Astrocyte (in vitro differentiated cells and primary cell): Measurements from ENCODE around the gene EXOSC2. TPM values are rescaled to one million over a fixed set of nuclear protein-coding genes. Genes with fewer than 3 reads are reported as not detected.

Experiments used
- DNase-seq: peaks from one replicate; pipeline ENCODE4 v3.0.0-alpha.2; 2010; ENCODE audit warnings: low read depth
- FAIRE-seq: peaks from 2 replicates; lab custom pipeline; 2011; peaks lifted over from hg19 to GRCh38; lab: Jason Lieb, UNC
- H2AFZ ChIP-seq: 2 replicates; pipeline ENCODE4 v1.6.0; 2012; ENCODE audit warnings: low read depth, low read length, inconsistent platforms
- H3K27ac ChIP-seq: 2 replicates; pipeline ENCODE4 v1.5.1; 2011; ENCODE audit warnings: low read depth, low read length, inconsistent platforms
- H3K27me3 ChIP-seq: 2 replicates; pipeline ENCODE4 v1.6.0; 2011; ENCODE audit warnings: low read length, inconsistent platforms; ENCODE audit not compliant: insufficient read depth
- H3K36me3 ChIP-seq: 2 replicates; pipeline ENCODE4 v1.5.1; 2011; ENCODE audit warnings: low read length, inconsistent platforms; ENCODE audit not compliant: insufficient read depth
- H3K4me1 ChIP-seq: 2 replicates; pipeline ENCODE4 v1.5.1; 2011; ENCODE audit warnings: low read length, inconsistent platforms; ENCODE audit not compliant: insufficient read depth
- H3K4me2 ChIP-seq: 2 replicates; pipeline ENCODE4 v1.6.0; 2012; ENCODE audit warnings: low read length, inconsistent platforms
- H3K4me3 ChIP-seq: 2 replicates; pipeline ENCODE4 v1.5.1; 2011; ENCODE audit warnings: low read depth, mild to moderate bottlenecking, low read length, inconsistent platforms; ENCODE audit not compliant: insufficient read depth
- H3K79me2 ChIP-seq: 2 replicates; pipeline ENCODE4 v1.6.0; 2012; ENCODE audit warnings: mild to moderate bottlenecking, low read length, inconsistent platforms; ENCODE audit not compliant: insufficient read depth
- H3K9ac ChIP-seq: 2 replicates; pipeline ENCODE4 v1.6.0; 2012; ENCODE audit warnings: mild to moderate bottlenecking, low read length, inconsistent platforms
- H3K9me3 ChIP-seq: 2 replicates; pipeline ENCODE4 v1.5.1; 2012; ENCODE audit warnings: low read depth, mild to moderate bottlenecking, low read length, inconsistent platforms; ENCODE audit not compliant: insufficient read depth
- H4K20me1 ChIP-seq: 2 replicates; pipeline ENCODE4 v1.6.0; 2012; ENCODE audit warnings: low read length, inconsistent platforms; ENCODE audit not compliant: insufficient read depth
- H3K27ac Mint-ChIP-seq: one replicate; pipeline ENCODE4 v1.8.0; 2021; ENCODE audit warnings: mild to moderate bottlenecking, mixed read lengths; ENCODE audit not compliant: unreplicated experiment
- H3K27me3 Mint-ChIP-seq: one replicate; pipeline ENCODE4 v1.8.0; 2021; ENCODE audit warnings: low read depth, mixed read lengths; ENCODE audit not compliant: unreplicated experiment
- H3K36me3 Mint-ChIP-seq: one replicate; pipeline ENCODE4 v1.8.0; 2021; ENCODE audit warnings: low read depth, mixed read lengths; ENCODE audit not compliant: unreplicated experiment
- H3K4me1 Mint-ChIP-seq: one replicate; pipeline ENCODE4 v1.8.0; 2021; ENCODE audit warnings: low read depth, mixed read lengths; ENCODE audit not compliant: unreplicated experiment
- H3K4me3 Mint-ChIP-seq: one replicate; pipeline ENCODE4 v1.8.0; 2021; ENCODE audit warnings: mild to moderate bottlenecking, moderate library complexity, mixed read lengths; ENCODE audit not compliant: unreplicated experiment
- H3K9me3 Mint-ChIP-seq: one replicate; pipeline ENCODE4 v1.8.0; 2021; ENCODE audit warnings: mild to moderate bottlenecking, mixed read lengths; ENCODE audit not compliant: unreplicated experiment
- EZH2 ChIP-seq: IDR thresholded peaks from 2 replicates; pipeline ENCODE4 v1.6.1; 2012; ENCODE audit warnings: mild to moderate bottlenecking, low read length, inconsistent platforms; ENCODE audit not compliant: insufficient read depth
- total RNA-seq: library from RNA; stranded (reverse); gene quantifications from 2 replicates; pipeline ENCODE4 v1.2.1, GENCODE V29; 2021
- TF ChIP-seq, protein P1 (sequence below): IDR thresholded peaks from 2 replicates; pipeline ENCODE4 v1.5.1; 2011; ENCODE audit warnings: low read depth, mild to moderate bottlenecking, inconsistent platforms, low read length, moderate library complexity; ENCODE audit not compliant: insufficient read depth

Gene EXOSC2
- total RNA-seq, 1 donor from 2014 or later, result 28.1 TPM

DNA sequence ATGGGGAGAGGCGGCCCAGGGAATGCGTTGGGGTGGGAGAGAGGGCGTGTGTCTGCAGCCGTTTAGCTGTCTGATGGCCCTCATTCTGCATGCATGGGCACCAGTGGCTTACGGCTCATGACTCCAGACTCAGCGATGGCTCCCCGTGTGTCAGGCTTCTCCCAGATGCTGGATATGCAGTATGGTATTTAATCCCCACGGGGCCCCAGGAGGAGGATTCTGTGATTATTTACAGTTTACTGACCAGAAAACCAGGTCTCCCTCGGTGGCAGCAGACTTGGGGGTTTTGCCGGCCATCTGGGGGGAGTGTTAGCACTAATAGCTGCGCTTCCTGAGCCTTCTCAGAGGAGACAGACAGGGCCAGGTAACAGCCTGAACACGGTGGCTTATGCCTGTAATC lies 24.9 kb upstream of the EXOSC2 start:
- no peaks in the 10 kb centered on the region for H3K4me1 ChIP-seq
- Mint-ChIP-seq H3K36me3 (peaks cover 2% of the 10 kb centered on the region), H3K27me3 (peaks cover 46% of the 10 kb centered on the region), H3K4me3 (no peak overlapping the region), H3K4me1 (no peaks in the 10 kb centered on the region), H3K27ac (no peak overlapping the region), H3K9me3 (peaks cover 3% of the 10 kb centered on the region)
- H3K9me3 ChIP-seq, result no peaks in the 10 kb centered on the region
- TF ChIP-seq, protein P1, sequence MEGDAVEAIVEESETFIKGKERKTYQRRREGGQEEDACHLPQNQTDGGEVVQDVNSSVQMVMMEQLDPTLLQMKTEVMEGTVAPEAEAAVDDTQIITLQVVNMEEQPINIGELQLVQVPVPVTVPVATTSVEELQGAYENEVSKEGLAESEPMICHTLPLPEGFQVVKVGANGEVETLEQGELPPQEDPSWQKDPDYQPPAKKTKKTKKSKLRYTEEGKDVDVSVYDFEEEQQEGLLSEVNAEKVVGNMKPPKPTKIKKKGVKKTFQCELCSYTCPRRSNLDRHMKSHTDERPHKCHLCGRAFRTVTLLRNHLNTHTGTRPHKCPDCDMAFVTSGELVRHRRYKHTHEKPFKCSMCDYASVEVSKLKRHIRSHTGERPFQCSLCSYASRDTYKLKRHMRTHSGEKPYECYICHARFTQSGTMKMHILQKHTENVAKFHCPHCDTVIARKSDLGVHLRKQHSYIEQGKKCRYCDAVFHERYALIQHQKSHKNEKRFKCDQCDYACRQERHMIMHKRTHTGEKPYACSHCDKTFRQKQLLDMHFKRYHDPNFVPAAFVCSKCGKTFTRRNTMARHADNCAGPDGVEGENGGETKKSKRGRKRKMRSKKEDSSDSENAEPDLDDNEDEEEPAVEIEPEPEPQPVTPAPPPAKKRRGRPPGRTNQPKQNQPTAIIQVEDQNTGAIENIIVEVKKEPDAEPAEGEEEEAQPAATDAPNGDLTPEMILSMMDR, result no peak
- no peak for TF ChIP-seq EZH2
- FAIRE-seq (no peak), DNase-seq (no peak)
- no peak overlapping the region for H3K9ac ChIP-seq
- peaks cover 13% of the 10 kb centered on the region for H4K20me1 ChIP-seq
- H3K36me3 ChIP-seq, result no peaks in the 10 kb centered on the region
- H3K27ac ChIP-seq, result no peak overlapping the region
- peaks cover 34% of the 10 kb centered on the region for H3K27me3 ChIP-seq
- H3K79me2 ChIP-seq, result no peaks in the 10 kb centered on the region
- H2AFZ ChIP-seq, result no peak overlapping the region
- no peak overlapping the region for H3K4me2 ChIP-seq
- H3K4me3 ChIP-seq, result no peak overlapping the region

DNA sequence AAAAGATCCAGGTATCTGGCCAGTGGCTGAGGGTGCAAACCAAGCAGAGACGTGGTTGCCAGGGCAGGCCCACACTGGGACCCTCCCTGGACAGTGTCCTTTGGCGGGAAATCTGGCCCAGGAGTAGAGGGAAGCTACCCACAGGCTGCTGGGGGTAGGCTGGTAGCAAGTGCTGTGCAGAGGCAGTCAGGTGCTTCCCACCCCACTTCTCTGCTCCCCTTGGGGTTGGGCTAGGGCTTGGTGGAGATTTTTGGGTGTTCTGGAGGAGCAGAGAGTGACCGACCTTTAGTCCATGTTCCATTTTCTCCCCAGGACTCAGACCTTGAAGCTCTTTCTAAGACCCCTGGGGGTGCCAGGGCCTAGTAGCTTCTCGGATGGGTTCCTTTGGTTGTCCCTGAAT lies 23.6 kb upstream of the EXOSC2 start:
- TF ChIP-seq, protein P1, result no peak
- TF ChIP-seq EZH2, result no peak
- peaks cover 42% of the 10 kb centered on the region for H3K27me3 Mint-ChIP-seq
- H3K36me3 ChIP-seq, result no peaks in the 10 kb centered on the region
- H3K4me1 ChIP-seq, result no peaks in the 10 kb centered on the region
- FAIRE-seq (no peak), DNase-seq (no peak)
- H3K4me3 ChIP-seq, result no peak overlapping the region
- H3K4me1 Mint-ChIP-seq, result no peaks in the 10 kb centered on the region
- H3K36me3 Mint-ChIP-seq, result peaks cover 2% of the 10 kb centered on the region
- no peak overlapping the region for H2AFZ ChIP-seq
- H3K79me2 ChIP-seq, result no peaks in the 10 kb centered on the region
- H4K20me1 ChIP-seq, result peaks cover 13% of the 10 kb centered on the region
- H3K27ac Mint-ChIP-seq, result no peak overlapping the region
- peaks cover 3% of the 10 kb centered on the region for H3K9me3 Mint-ChIP-seq
- peaks cover 29% of the 10 kb centered on the region for H3K27me3 ChIP-seq
- no peak overlapping the region for H3K4me2 ChIP-seq
- H3K27ac ChIP-seq, result no peak overlapping the region
- H3K9ac ChIP-seq, result no peak overlapping the region
- H3K9me3 ChIP-seq, result no peaks in the 10 kb centered on the region
- H3K4me3 Mint-ChIP-seq, result no peak overlapping the region

DNA sequence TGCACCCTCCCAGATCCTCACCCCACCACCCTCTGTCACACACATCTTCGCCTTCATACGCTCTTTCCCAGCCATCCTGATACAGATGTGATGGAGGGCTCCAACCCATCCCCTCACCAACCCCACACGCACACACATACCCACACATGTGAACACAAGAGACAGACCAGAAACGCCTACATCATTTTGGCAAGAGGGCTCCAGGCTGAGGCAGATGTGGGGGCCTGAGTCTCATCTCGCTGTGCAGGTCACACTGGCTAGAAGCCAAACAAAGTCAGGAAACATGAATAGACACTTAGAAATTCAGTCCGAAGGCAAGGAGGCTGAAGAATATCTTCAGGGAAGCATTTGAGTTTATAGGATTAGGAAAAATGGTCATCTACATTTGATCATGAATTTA lies 22.9 kb upstream of the EXOSC2 start:
- Histone ChIP-seq H3K4me1 (no peaks in the 10 kb centered on the region), H3K27me3 (peaks cover 24% of the 10 kb centered on the region), H3K4me3 (no peak overlapping the region), H3K4me2 (no peak overlapping the region), H3K9ac (no peak overlapping the region), H3K36me3 (no peaks in the 10 kb centered on the region), H3K27ac (no peak overlapping the region), H3K79me2 (no peaks in the 10 kb centered on the region), H3K9me3 (no peaks in the 10 kb centered on the region), H4K20me1 (peaks cover 10% of the 10 kb centered on the region), H2AFZ (no peak overlapping the region)
- H3K9me3 Mint-ChIP-seq, result no peaks in the 10 kb centered on the region
- TF ChIP-seq, protein P1, result no peak
- TF ChIP-seq EZH2, result no peak
- no peak overlapping the region for H3K27ac Mint-ChIP-seq
- H3K4me3 Mint-ChIP-seq, result no peak overlapping the region
- DNase-seq (no peak), FAIRE-seq (no peak)
- H3K27me3 Mint-ChIP-seq, result peaks cover 39% of the 10 kb centered on the region
- H3K36me3 Mint-ChIP-seq, result peaks cover 2% of the 10 kb centered on the region
- no peaks in the 10 kb centered on the region for H3K4me1 Mint-ChIP-seq
